IMR-90 (cell line): ENCODE measurements around the gene DENND1A.

ENCODE experiments used
- BHLHE40 ChIP-seq: fragments of 150-350 bp; IDR thresholded peaks from 2 replicates; pipeline ENCODE4 v1.6.1; 2016; ENCODE audit warnings: mild to moderate bottlenecking, low read depth, low read length
- CEBPB ChIP-seq: IDR thresholded peaks from 2 replicates; pipeline ENCODE4 v1.6.1; 2012; ENCODE audit warnings: low read depth, low read length, improper control_type of control experiment
- CHD1 ChIP-seq: IDR thresholded peaks from 2 replicates; pipeline ENCODE4 v1.6.1; 2012; ENCODE audit warnings: low read depth, low read length, improper control_type of control experiment
- CTCF ChIP-seq: conservative IDR thresholded peaks from 2 replicates; pipeline ENCODE4 v1.5.1; 2012; ENCODE audit warnings: mild to moderate bottlenecking, low read depth, low read length, improper control_type of control experiment
- ELK1 ChIP-seq: fragments of 150-350 bp; IDR thresholded peaks from 2 replicates; pipeline ENCODE4 v1.6.1; 2016; ENCODE audit warnings: low read depth, mild to moderate bottlenecking, low read length, moderate library complexity, borderline replicate concordance
- MAFK ChIP-seq: IDR thresholded peaks from 2 replicates; pipeline ENCODE4 v1.6.1; 2012; ENCODE audit warnings: low read depth, low read length, improper control_type of control experiment
- MXI1 ChIP-seq: IDR thresholded peaks from 2 replicates; pipeline ENCODE4 v1.6.1; 2012; ENCODE audit warnings: low read depth, mild to moderate bottlenecking, low read length, moderate library complexity, borderline replicate concordance
- NFE2L2 ChIP-seq: fragments of 150-350 bp; IDR thresholded peaks from 2 replicates; pipeline ENCODE4 v1.6.1; 2016; ENCODE audit warnings: low read depth, mild to moderate bottlenecking, low read length
- POLR2A ChIP-seq: IDR thresholded peaks from 2 replicates; pipeline ENCODE4 v1.6.1; 2012; ENCODE audit warnings: mild to moderate bottlenecking, low read depth, low read length
- RAD21 ChIP-seq: IDR thresholded peaks from 2 replicates; pipeline ENCODE4 v1.6.1; 2012; ENCODE audit warnings: low read length, improper control_type of control experiment
- RCOR1 ChIP-seq: IDR thresholded peaks from 2 replicates; pipeline ENCODE4 v1.6.1; 2012; ENCODE audit warnings: mild to moderate bottlenecking, low read length, improper control_type of control experiment; ENCODE audit not compliant: insufficient replicate concordance
- RFX5 ChIP-seq: IDR thresholded peaks from 2 replicates; pipeline ENCODE4 v1.8.0; 2012; ENCODE audit warnings: low read depth, mild to moderate bottlenecking, low read length, moderate library complexity
- SMC3 ChIP-seq: fragments of 150-350 bp; IDR thresholded peaks from 2 replicates; pipeline ENCODE4 v1.6.1; 2016; ENCODE audit warnings: low read depth, mild to moderate bottlenecking, antibody characterized with exemption, low read length, moderate library complexity
- USF2 ChIP-seq: fragments of 150-350 bp; IDR thresholded peaks from 2 replicates; pipeline ENCODE4 v1.6.1; 2017; ENCODE audit warnings: mild to moderate bottlenecking, antibody characterized with exemption, low read length, low read depth

GRCh38 chr9:123645126-123645525, 284.8 kb downstream of the DENND1A start:
- TF ChIP-seq POLR2A (no peak), CTCF (no peak), CEBPB (no peak), USF2 (no peak), SMC3 (no peak), RAD21 (no peak), ELK1 (no peak), MAFK (no peak), BHLHE40 (no peak), RCOR1 (no peak), RFX5 (no peak), NFE2L2 (no peak), MXI1 (no peak), CHD1 (no peak)
